Skeletal muscle satellite cell (primary cell): ENCODE measurements around the gene EPHB1.

Experiments
- H3K27me3 ChIP-seq: 2 replicates; pipeline ENCODE4 v1.7.0; 2013; ENCODE audit warnings: low read length; ENCODE audit not compliant: control insufficient read depth, insufficient read depth
- H3K36me3 ChIP-seq: 2 replicates; pipeline ENCODE4 v1.7.0; 2013; ENCODE audit warnings: mild to moderate bottlenecking, control low read depth, low read length; ENCODE audit not compliant: insufficient read depth
- H3K4me1 ChIP-seq: 2 replicates; pipeline ENCODE4 v1.7.0; 2013; ENCODE audit warnings: low read length; ENCODE audit not compliant: control insufficient read depth, insufficient read depth
- H3K4me2 ChIP-seq: 2 replicates; pipeline ENCODE4 v1.7.0; 2013; ENCODE audit warnings: mild to moderate bottlenecking, low read length
- H3K4me3 ChIP-seq: 2 replicates; pipeline ENCODE4 v1.7.0; 2013; ENCODE audit warnings: low read length
- H3K9ac ChIP-seq: 2 replicates; pipeline ENCODE4 v1.7.0; 2013; ENCODE audit warnings: mild to moderate bottlenecking, low read depth, low read length, moderate library complexity
- H3K9me3 ChIP-seq: replicated peaks from 2 replicates; pipeline ENCODE4 v1.7.0; 2013; ENCODE audit warnings: mild to moderate bottlenecking, control low read depth, low read length

Gene EPHB1

GRCh38 chr3:135260025-135260424 lies 465.0 kb downstream of the EPHB1 start:
- Histone ChIP-seq H3K9ac (no peak overlapping the region), H3K4me3 (no peak overlapping the region), H3K4me1 (no peaks in the 10 kb centered on the region), H3K36me3 (no peaks in the 10 kb centered on the region), H3K9me3 (no peaks in the 10 kb centered on the region), H3K27me3 (no peaks in the 10 kb centered on the region), H3K4me2 (no peak overlapping the region)

GRCh38 chr3:135261214-135261775 lies 466.2 kb downstream of the EPHB1 start:
- no peaks in the 10 kb centered on the region for H3K27me3 ChIP-seq
- no peak overlapping the region for H3K4me3 ChIP-seq
- no peaks in the 10 kb centered on the region for H3K36me3 ChIP-seq
- H3K4me2 ChIP-seq: no peak overlapping the region
- H3K9ac ChIP-seq: no peak overlapping the region
- no peaks in the 10 kb centered on the region for H3K4me1 ChIP-seq
- H3K9me3 ChIP-seq: no peaks in the 10 kb centered on the region

GRCh38 chr3:135261916-135262315 lies 466.9 kb downstream of the EPHB1 start:
- Histone ChIP-seq H3K4me3 (no peak overlapping the region), H3K4me2 (no peak overlapping the region), H3K36me3 (no peaks in the 10 kb centered on the region), H3K9me3 (no peaks in the 10 kb centered on the region), H3K4me1 (no peaks in the 10 kb centered on the region), H3K27me3 (no peaks in the 10 kb centered on the region), H3K9ac (no peak overlapping the region)

GRCh38 chr3:135262441-135262840 lies 467.4 kb downstream of the EPHB1 start:
- Histone ChIP-seq H3K4me1 (no peaks in the 10 kb centered on the region), H3K4me2 (no peak overlapping the region), H3K9me3 (no peaks in the 10 kb centered on the region), H3K36me3 (no peaks in the 10 kb centered on the region), H3K4me3 (no peak overlapping the region), H3K9ac (no peak overlapping the region), H3K27me3 (no peaks in the 10 kb centered on the region)

- Histone ChIP-seq H3K9ac (no peak overlapping the region), H3K4me1 (no peaks in the 10 kb centered on the region), H3K4me2 (no peak overlapping the region), H3K36me3 (no peaks in the 10 kb centered on the region), H3K4me3 (no peak overlapping the region), H3K27me3 (no peaks in the 10 kb centered on the region), H3K9me3 (no peaks in the 10 kb centered on the region)
Measured at GRCh38 chr3:135263331-135263730, 468.3 kb downstream of the EPHB1 start.

- no peaks in the 10 kb centered on the region for H3K36me3 ChIP-seq
Measured at GRCh38 chr3:135267487-135267886, 472.4 kb downstream of the EPHB1 start.

GRCh38 chr3:135268941-135269532 lies 474.0 kb downstream of the EPHB1 start:
- Histone ChIP-seq H3K27me3 (no peaks in the 10 kb centered on the region), H3K9me3 (no peaks in the 10 kb centered on the region), H3K36me3 (no peaks in the 10 kb centered on the region), H3K9ac (no peak overlapping the region), H3K4me2 (no peak overlapping the region), H3K4me1 (no peaks in the 10 kb centered on the region), H3K4me3 (no peak overlapping the region)

More at GRCh38 chr3:135267487-135267886, 472.4 kb downstream of the EPHB1 start:
- Histone ChIP-seq H3K4me2 (no peak overlapping the region), H3K27me3 (no peaks in the 10 kb centered on the region), H3K9ac (no peak overlapping the region), H3K4me3 (no peak overlapping the region), H3K9me3 (no peaks in the 10 kb centered on the region), H3K4me1 (no peaks in the 10 kb centered on the region)

- no peaks in the 10 kb centered on the region for H3K4me1 ChIP-seq
- no peaks in the 10 kb centered on the region for H3K9me3 ChIP-seq
- no peak overlapping the region for H3K4me3 ChIP-seq
- no peaks in the 10 kb centered on the region for H3K27me3 ChIP-seq
- H3K4me2 ChIP-seq: no peak overlapping the region
- no peak overlapping the region for H3K9ac ChIP-seq
- H3K36me3 ChIP-seq: no peaks in the 10 kb centered on the region
Measured at GRCh38 chr3:135271177-135272025, 476.3 kb downstream of the EPHB1 start.

GRCh38 chr3:135272026-135272669 lies 477.1 kb downstream of the EPHB1 start:
- no peak overlapping the region for H3K4me3 ChIP-seq
- H3K9ac ChIP-seq: no peak overlapping the region
- H3K4me2 ChIP-seq: no peak overlapping the region
- H3K9me3 ChIP-seq: no peaks in the 10 kb centered on the region
- H3K36me3 ChIP-seq: no peaks in the 10 kb centered on the region
- no peaks in the 10 kb centered on the region for H3K27me3 ChIP-seq
- no peaks in the 10 kb centered on the region for H3K4me1 ChIP-seq

GRCh38 chr3:135292162-135292561 lies 497.1 kb downstream of the EPHB1 start:
- H3K9ac ChIP-seq: no peak overlapping the region
- H3K36me3 ChIP-seq: no peaks in the 10 kb centered on the region

GRCh38 chr3:135301670-135302069 lies 506.6 kb downstream of the EPHB1 start:
- H3K9ac ChIP-seq: no peak overlapping the region
- no peaks in the 10 kb centered on the region for H3K27me3 ChIP-seq
- H3K4me1 ChIP-seq: no peaks in the 10 kb centered on the region
- H3K36me3 ChIP-seq: no peaks in the 10 kb centered on the region
- H3K9me3 ChIP-seq: no peaks in the 10 kb centered on the region
- H3K4me2 ChIP-seq: no peak overlapping the region
- H3K4me3 ChIP-seq: no peak overlapping the region

More at GRCh38 chr3:135292162-135292561, 497.1 kb downstream of the EPHB1 start:
- Histone ChIP-seq H3K4me3 (no peak overlapping the region), H3K9me3 (no peaks in the 10 kb centered on the region), H3K27me3 (no peaks in the 10 kb centered on the region), H3K4me1 (no peaks in the 10 kb centered on the region), H3K4me2 (no peak overlapping the region)
